A549 treated with RU486 at 1 μM for 4 hours (cell line): ENCODE data around the gene MAB21L2. TPM values are rescaled to one million over a fixed set of nuclear protein-coding genes. Genes with fewer than 3 reads are reported as not detected.

ENCODE experiments used
- total RNA-seq: library from RNA; stranded (reverse); fragments of 200-300 nt; extraction: Qiagen RNA extraction; gene quantifications from 5 replicates; pipeline ENCODE4 v1.2.3, GENCODE V29; 2022; ENCODE audit warnings: low read depth

The MAB21L2 gene
- not detected in 5 replicates for total RNA-seq

GRCh38 chr4:150582146-150582872 lies at the start of gene MAB21L2:
Gene MAB21L2, plus strand, starts transcription at chr4:150582151. Its CDS starts 879 bp downstream, at chr4:150583030.

